ENCODE data around the gene ANKDD1A.

Gene ANKDD1A

DNA sequence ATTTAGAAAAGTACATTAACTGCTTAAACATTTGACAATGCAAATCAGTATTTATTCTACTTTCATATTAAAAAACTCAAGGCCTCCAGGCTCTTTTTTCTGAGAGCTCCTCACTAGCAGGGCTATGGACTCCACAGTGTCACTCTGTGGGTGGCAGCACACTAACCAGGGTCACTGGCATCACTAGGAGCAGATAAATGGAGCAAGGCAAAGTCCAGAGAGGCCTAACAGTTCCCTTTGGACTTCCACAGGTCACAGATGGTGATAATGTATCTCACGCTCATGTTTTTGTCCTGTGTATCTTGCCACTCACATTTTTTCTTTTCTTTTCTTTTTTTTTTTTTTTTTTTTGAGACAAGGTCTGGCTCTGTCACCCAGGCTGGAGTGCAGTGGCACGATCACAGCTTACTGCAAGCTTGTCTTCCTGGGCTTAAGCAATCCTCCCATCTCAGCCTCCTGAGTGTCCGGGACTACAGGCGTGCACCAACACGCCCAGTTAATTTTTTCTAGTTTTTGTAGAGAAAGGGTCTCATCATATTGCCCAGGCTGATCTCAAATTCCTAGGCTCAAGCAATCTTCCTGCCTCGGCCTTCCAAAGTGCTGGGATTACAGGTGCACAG is 70.2 kb downstream of the ANKDD1A start:
- no peak for DNase-seq

DNA sequence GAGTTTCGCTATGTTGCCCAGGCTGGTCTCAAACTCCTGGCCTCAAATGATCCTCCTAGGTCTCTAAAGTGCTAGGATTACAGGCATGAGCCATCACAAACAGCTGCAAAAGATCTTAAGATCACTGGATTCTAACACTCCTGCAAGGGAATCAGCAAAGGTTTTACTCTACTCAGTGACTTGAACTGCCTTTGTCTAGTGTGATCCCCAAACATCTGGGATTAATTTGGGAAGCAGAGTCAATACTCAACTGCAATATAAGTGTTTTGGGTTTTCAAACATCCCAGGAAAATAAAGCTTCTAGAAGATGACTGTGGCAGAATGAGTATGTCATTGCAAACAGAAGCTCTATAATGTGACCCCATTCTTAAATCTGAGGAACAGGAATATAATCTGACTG is 70.8 kb downstream of the ANKDD1A start:
- DNase-seq = peak; percentile 60

DNA sequence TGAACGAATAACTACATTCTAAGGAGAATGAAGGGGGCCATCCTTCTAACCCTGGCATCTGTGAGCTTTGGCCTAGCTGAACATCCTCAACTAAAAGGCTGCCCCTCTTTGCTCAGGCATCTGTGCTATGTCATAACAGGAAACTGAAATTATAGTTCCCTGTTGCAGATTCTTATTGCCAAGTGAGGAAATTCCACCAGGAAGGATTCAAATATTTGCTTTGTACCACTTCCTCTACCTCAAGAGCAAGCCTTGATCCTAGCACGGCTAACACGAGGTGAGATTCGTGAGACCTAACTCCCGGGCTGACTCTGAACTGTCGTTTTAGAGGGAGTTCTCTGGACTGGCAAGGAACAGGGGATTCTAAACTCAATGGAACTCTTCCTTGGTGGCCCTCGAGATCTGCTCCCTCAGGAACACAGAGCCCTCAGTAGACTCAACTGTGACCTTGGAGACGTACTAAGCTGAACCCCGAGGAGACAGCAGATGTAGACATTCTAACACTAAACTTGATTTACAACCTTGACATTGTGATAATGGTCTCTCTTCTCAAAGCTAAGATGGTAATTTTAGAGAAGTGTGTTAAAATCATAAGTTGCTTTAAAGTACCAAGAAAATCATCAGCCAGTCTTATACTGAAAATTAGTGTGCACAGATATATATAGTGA is 73.8 kb downstream of the ANKDD1A start:
- peak; percentile 61 for DNase-seq

DNA sequence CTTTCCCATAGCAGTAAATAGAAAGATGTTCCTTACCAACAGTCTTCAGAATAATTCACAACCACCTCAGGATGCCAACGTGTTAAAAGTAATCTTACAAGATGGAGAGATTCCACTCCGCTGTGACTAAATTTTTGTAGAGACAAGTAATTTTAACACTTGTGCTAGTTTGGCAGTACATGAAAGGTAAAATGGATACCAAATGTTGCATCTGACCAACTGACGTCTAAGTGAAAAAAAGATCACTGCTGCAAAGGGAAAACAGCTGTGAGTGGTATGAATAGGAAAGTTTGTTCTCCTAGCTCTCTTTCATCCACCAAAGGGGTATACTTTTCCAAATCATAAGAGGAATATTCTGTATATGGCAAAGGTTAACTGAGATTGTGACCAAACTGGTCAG is 75.4 kb downstream of the ANKDD1A start:
- no peak for DNase-seq

DNA sequence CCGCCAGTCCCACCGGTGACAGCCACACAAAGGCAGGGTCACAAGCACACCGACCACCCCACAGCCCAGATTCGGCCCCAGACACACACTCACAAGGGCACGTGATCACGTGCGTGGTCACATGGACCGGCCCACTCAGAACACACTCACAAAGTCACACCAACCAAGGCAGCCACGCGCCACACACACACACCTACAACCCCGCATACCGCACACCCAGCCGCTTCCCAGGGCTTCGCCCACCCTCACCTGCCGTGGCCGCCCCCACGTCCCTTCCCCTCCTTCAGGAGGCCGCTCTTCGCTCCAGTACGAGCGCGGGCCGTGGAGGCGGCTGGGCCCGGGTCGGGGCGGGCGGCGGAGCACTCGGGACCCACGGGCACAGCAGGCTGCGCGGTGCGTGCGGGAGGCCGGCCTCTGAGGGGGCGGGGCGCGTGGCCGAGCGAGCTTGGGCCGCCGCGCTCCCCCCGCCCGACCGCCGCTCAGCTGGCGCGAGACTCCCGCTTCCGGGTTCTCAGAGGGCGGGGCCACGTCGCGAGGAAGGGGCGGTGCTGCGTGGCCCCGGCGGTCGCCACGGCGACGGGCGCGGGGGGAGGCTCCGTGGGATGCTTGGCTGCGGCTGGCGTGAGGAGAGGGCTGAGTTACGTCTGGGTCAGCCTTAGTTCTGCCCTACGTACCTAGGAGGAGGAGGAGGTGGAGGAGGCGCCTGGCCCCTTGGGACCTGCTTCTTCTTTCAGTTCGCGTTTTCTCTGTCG is 77.9 kb downstream of the ANKDD1A start, which contains the start of gene SPG21:
Gene SPG21 (minus strand): TSS at position 499 of the 752 bp plus-strand sequence. CDS start 6,345 bp downstream, outside the sequence.
- peak; percentile 94 for DNase-seq

DNA sequence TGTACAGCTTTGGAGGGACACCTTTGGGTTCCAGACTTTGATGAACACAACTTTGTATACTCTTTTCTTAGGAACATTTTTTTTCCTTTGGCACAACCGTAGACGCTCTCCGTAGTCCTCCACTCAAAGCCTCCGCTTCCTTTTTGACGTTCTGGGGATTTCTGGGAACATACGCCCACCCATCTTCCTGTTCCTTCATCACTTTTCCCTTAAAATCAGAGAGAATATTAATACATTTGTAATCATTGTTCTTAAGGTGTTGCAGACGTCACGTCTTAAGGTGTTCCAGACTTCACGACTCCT is 78.4 kb downstream of the ANKDD1A start:
- DNase-seq = no peak

DNA sequence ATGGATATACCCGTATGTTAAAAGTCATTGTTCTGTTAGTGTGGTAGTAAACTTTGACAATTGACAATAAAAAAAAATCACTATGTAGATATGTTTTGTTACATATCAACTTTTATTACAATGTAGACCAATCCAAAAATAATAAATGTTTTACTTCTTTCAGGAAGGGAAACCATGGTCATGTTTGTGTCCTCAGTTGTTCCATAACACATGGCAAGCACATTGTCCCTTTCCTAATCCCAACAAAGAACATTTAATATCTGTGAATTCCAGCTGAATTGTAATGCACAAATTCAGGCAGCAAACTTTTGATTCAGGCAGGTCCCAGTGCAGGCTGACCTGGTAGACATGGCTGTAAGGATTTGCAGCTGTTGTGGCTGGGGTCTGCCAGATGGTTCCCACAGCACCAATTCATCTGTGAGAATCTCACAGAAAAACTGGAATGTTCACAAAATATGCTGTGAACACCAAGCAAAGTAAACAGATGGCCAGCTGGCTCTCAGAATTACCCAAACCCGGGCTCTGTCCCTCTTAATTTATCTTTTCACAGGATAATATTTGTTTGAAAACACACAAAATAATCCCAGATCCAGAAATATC is 79.9 kb downstream of the ANKDD1A start:
- DNase-seq = no peak

DNA sequence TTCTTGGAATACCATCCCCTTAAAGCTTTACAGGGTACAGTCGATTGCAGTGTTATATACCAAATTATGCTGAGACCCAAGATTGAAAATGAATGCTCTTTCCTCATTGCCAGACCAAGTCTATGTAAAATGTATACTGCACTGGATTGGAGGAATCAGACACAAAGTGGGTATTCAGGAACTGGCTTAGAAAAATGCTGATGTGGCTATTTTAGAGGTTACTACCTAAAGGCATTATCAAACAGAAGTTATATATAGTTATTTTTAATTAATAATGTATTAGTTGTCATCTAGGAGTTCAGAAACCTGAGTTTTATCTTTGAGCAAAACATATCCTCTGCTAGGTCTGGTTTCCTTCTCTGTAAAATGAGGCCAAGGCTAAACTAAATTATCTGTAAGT is 81.6 kb downstream of the ANKDD1A start:
- DNase-seq = no peak

DNA sequence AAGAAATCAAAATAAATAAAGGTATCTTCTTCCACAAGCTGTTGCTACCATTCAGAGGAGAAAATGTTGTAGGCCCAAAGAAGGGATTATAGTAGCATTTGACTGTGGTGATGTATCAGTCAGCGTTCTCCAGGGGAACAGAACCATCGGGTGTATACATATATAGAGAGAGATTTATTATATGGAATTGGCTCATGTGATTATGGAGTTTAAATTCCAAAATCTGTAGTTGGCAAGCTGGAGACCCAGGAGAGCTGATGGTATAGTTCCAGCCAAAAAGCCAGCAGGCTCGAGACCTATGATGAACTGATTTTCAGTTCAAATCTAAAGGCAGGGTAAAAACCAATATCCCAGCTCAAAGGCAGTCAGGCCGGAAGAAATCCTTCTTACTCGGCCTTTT is 85.4 kb downstream of the ANKDD1A start:
- no peak for DNase-seq

DNA sequence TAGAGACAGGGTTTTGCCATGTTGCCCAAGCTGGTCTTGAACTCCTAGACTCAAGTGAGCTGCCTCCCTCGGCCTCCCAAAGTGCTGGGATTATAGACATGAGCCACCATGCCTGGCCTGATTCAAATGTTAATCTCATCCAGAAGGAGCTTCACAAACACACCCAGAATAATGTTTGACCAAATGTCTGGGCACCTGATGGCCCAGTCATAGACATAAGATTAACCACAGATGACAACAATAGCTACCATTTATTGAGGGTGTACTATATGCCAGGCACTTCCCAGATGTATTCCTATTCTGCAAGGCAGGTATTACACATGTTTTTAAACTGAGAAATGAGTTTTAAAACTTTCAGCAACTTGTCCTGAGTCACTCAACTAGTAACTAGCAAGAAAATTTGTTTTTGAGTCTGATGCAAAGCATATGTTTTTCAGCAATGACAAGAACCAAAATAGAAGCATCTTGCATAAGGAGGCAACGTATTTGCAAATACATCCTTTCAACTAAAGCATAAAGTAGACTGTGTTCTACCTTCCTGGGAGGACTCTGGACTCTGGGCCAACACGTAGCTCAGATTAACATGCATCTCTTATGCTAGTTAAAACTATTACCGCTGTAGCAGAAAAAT is 86.2 kb downstream of the ANKDD1A start:
- no peak for DNase-seq

DNA sequence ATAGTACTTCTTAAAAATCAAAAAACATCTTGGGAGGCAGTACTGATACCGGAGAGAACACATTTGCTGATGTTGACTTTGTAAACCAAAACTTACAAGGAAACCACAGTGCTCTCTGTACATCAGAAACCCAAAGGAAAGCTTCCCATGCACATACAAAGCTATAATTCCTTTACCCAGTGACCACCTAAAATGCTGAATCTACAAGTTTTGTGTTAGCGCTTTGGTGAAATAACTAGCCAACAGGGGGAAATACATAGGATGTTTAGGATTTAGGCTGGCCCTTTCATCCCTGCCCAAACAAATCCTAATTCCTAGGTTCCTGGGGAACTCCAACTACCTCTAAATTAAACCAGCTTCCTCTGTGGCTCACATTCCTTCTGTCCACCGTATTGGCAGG is 93.3 kb downstream of the ANKDD1A start:
- no peak for DNase-seq

DNA sequence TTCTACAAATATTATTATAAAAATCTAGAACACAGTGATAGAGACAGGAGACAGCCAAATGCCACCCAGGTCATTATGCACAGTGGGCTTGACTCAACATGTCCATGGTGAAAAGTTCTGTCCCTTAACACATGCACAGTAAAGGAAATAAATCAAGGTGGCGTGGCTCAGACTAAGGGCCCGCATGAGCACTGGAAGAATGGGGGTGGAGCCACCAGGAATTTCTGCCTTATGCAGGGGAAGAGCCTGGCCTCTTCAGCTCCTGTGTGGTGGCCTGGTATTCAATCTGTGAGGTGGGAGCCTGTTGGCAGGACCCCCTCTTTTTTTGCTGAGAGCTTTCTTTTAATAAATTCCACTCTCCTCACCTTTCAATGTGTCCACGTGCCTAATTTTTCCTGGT is 95.2 kb downstream of the ANKDD1A start:
- DNase-seq = no peak

Data from fibroblast of upper back skin (primary cell).